DOHH2 (cell line): ENCODE data around the gene SRSF2.
"Not testable (repeated sequence)": the region's sequence is repeated elsewhere in the genome, so short reads cannot be mapped to it uniquely, and the experiment has no call there.

Experiments used
- CTCF ChIP-seq: fragments of 200-600 bp; sonication (generic); IDR thresholded peaks from one replicate; pipeline ENCODE4 v1.5.1; 2014; ENCODE audit warnings: antibody characterized with exemption, mild to moderate bottlenecking, low read depth, low read length; ENCODE audit not compliant: poor library complexity, severe bottlenecking
- EZH2phosphoT487 ChIP-seq: fragments of 200-600 bp; sonication (generic); IDR thresholded peaks from 2 replicates; pipeline ENCODE4 v1.6.1; 2017; ENCODE audit warnings: borderline replicate concordance, mild to moderate bottlenecking, antibody characterized with exemption, low read length, moderate library complexity, mixed read lengths

GRCh38 chr17:76731800-76732733 lies 5.1 kb downstream of the SRSF2 start:
- not testable (repeated sequence) for TF ChIP-seq CTCF, EZH2phosphoT487
